Stimulated activated CD8-positive, alpha-beta memory T cell treated with anti-CD3 and anti-CD28 coated beads, Interleukin-7, amount 100 ng/mL, for 48 hours (primary cell): ENCODE results near the gene MET.
"Not testable (repeated sequence)": the region's sequence is repeated elsewhere in the genome, so short reads cannot be mapped to it uniquely, and the experiment has no call there.

ENCODE experiments used
- DNase-seq, 2 donors: peaks; one replicate each; pipeline ENCODE4 v3.0.0-alpha.2; 2020; ENCODE audit warnings: low read depth in 1 of 2; ENCODE audit errors: extremely low read depth in 1 of 2

MET gene

GRCh38 chr7:116804471-116804870 is 132.5 kb downstream of the MET start:
- no peak for DNase-seq

GRCh38 chr7:116805100-116805544 is 133.1 kb downstream of the MET start:
- DNase-seq: no peak

DNA sequence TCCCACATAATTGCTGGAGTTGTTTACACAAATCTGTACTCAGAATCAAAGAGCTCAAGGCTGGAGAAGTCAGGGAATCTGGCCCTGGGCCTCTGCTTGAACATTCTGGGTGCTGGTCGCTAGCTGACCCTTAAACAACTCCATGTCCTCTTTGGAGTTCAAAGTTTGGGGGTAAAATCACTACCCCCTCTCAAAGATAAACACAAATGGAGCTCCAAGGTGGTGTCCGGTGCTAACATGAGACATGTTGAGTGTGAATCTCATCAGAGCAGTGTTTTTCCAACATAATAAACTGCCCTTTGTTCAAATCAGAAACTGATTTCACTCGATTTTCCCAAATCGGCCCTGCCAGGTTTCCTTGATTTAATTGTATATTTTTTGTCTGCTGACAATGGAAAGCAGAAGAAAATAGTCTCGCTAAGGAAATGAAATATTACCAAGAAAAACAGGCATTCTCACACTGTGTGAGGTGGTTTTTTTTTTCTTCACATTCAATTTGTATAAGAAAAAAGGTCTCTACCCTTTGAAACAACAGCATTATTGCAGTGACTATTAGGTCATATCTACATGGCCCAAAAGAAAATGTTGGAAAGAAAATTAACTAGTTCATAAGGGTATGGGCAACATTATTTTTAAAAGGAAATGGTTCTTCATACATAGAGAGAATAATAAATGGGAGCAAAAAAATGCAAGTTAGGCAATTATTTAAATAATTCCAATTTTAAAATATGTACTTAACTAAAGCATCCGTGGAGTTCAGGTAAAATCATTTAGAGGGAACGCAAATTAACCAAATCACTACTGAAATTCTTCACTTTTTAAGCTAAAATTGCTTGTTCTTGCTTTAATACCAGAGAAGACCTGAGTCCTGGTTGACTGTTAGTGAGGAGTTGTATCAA is 134.3 kb downstream of the MET start:
- no peak for DNase-seq

DNA sequence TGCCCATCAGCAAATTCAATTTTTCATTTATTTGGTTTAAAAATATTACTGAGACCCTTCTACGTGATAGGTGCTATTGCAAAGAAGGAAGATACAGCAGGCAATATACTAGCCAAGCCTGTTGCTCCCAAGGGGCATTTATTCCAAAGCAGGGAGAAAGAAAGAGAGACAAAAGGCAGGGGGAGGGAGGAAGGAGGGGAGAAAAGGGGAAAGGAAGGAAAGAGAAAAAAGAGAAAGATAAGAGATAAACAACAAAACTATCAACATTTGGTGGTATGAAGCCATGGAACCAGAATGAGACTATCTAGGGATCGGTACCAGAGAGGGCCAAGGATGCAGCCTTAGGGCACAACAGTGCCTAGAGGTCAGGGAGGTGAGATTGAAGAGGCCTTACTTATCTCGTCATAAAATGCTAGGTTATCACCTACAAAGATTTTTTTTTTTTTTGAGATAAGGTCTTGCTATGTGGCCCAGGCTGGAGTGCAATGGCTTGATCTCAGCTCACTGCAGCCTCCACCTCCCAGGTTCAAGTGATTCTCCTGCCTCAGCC is 135.1 kb downstream of the MET start:
- no peak for DNase-seq

- DNase-seq: no peak
Observed at GRCh38 chr7:116809636-116810266, 137.8 kb downstream of the MET start.

DNA sequence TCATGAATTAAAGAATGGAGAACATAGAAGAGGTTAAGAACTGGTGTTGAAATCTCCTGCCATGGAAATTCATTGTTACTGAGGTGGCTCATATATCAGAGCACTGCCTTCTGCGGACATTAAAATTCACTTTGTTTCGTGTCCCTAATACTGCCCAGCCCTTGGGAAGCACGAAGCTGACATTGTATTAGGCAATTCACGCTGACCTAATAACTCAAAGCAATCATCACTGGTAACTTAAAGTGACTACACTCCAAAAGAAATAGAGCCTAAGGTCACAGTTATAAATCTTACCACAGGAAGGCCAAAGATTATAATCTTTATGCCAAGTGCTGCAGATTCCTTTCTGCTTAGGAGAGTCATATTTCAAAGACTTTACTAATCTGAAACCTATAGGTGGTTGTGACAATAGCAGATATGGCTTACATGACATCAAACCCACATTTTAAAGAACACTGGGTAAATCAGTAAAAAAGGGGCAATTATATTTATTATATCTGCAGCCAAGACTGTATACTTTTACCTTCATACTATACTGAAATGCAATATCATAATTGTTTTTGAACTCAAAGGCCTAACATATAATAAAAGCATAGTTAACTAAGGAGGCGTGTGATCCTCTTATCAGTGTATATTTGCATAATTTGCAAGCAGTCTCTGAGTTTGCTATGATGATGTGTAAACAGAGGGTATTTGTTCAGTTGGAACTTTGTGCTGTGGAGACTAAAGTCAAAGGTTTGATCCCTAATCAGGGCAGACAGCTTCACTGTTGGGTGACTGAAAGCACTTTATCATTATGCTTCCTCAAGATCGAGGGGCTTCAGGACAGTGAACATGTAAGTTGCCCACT is 138.5 kb downstream of the MET start:
- no peak for DNase-seq

- DNase-seq: no peak
Observed at GRCh38 chr7:116811768-116812167, 139.8 kb downstream of the MET start.

- DNase-seq: no peak
Observed at GRCh38 chr7:116812860-116813259, 140.9 kb downstream of the MET start.

DNA sequence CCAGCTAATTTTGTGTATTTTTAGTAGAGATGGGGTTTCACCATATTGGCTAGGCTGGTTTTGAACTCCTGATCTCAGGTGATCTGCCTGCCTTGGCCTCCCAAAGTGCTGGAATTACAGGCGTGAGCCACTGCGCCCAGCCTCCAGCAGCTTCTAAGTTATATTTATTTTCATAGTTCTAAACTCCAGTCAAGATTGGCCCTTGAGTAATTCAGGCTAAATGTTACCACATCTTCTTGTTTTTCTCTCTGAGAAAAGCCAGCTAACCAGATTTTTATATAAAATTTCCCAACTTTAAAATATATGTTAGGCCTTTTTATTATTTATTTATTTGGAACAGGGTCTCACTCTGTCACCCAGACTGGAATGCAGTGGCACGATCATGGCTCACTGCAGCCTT is 141.4 kb downstream of the MET start:
- not testable (repeated sequence) for DNase-seq

DNA sequence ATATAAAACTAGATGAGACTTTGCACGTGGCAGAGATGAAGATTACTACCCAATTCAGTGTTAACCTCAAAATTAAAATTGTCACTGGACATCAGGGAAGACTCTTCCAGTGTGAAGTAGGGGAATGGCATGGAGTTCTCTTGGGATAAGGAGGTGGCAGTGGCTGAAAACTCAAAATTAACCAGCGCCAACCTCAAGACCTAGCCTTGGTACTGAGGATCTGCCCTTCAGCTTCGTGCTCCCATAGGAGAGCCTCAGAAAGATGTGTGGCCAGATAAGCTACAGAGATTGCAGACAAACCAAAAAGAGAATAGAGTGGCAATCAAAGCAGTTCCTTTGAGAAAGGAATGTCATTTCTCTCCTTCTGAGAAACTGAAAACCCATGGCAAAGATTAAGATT is 143.0 kb downstream of the MET start:
- DNase-seq: no peak

- no peak for DNase-seq
Observed at GRCh38 chr7:116820149-116820548, 148.2 kb downstream of the MET start.

DNA sequence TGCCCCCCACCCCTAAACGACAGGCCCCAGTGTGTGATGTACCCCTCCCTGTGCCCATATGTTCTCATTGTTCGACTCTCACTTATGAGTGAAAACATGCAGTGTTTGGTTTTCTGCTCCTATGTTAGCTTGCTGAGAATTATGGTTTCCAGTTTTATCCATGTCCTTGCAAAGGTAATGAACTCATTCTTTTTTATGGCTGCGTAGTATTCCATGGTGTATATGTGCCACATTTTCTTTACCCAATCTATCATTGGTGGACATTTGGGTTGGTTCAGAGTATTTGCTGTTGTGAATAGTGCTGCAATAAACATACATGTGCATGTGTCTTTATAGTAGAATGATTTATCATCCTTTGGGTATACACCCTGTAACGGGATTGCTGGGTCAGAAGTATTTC is 149.7 kb downstream of the MET start:
- not testable (repeated sequence) for DNase-seq

DNA sequence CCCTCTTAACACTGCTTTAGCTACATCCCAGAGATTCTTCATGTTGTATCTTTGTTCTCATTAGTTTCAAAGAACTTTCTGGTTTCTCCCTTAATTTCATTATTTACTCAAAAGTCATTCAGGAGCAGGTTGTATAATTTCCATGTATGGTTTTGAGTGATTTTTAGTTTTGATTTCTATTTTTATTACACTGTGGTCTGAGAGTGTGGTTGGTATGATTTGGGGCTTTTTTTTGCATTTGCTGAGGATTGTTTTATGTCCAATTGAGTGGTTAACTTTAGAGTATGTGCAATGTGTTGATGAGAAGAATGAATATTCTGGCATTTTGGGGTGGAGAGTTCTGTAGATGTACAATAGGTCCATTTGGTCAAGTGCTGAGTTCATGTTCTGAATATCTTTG is 152.5 kb downstream of the MET start:
- DNase-seq: no peak

GRCh38 chr7:116828281-116828680 is 156.3 kb downstream of the MET start:
- no peak for DNase-seq

DNA sequence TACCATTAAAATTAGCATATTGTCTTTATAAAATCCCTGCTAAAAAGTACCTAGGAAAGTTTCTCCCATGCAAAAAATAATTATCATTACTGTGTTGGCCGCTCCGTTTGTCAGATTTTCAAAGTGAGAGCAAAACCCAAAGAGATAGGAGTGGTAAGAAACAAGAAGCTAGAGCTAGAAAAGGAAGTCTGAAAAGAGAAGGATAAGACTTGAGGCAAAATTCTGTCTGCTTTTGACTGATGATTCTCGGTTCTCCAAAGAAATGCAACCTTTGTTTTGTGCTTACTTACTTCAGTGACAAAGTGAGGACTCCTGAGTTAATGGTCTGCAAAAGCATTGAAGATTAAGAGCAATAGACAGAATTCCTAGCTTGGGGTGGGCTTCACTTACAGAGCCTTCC is 157.0 kb downstream of the MET start:
- DNase-seq: no peak

- DNase-seq: no peak
Observed at GRCh38 chr7:116829493-116829892, 157.5 kb downstream of the MET start.

GRCh38 chr7:116832692-116833091 is 160.7 kb downstream of the MET start:
- no peak for DNase-seq

DNA sequence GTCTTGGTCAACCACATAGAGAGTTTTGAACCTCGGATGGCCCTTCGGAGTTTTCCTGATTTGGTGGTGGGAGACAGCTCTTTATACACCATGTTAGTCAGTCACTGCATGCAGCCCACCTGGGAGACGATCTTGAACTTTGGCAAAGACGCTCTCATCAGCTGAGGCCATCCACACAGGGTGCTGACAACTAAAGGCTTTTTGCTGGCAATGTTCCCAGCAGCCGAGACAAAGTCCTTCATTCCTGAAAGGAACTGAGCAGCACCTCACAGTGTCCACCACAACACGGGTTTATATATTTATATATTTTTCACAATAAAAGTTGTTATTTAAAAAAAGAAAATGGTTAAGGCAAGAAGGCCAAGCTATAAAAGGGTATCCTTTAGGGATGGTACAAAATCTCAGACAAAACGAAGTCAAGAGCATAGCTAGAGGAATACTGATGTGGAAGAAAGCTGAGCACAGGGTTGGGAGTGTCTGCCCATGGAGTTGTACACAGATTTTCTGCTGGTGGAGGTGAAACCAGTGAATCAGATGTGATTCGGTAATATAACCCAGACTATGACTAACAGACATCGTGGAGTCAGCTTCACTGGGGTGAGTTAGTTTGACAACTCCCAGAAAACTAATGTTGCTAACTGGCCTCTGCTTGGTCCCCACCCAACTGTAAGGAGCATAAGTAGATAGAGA is 163.0 kb downstream of the MET start:
- DNase-seq: no peak

DNA sequence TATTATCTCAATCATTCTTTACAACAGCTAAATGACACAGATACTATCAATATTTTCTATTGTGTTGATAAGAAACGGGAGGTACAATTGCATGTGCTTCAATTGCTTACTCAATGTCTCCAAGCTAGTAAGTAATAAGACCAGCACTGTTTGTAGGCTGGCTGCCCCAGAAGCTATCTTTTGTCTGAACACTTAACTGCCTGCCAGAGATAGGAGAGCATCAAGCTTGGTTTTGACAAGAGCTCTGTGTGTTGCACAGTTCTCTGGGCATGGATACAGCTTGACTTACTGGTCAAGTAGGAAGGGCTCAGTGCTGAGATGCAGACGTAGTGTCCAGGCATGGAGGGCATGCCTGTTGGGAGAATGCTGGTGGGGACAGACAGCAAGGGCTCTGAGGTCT is 164.1 kb downstream of the MET start:
- no peak for DNase-seq

GRCh38 chr7:116836911-116837310 is 164.9 kb downstream of the MET start:
- DNase-seq: no peak

GRCh38 chr7:116837586-116837985 is 165.6 kb downstream of the MET start:
- DNase-seq: no peak
